Activated CD8-positive, alpha-beta memory T cell treated with anti-CD3 and anti-CD28 coated beads, Interleukin-2, amount 50 U/mL, for 1 hour (primary cell): ENCODE data around the gene MGAT5B.

Experiments used
- DNase-seq: peaks from one replicate; pipeline ENCODE4 v3.0.0-alpha.2; 2020; ENCODE audit errors: extremely low read depth

MGAT5B gene

DNA sequence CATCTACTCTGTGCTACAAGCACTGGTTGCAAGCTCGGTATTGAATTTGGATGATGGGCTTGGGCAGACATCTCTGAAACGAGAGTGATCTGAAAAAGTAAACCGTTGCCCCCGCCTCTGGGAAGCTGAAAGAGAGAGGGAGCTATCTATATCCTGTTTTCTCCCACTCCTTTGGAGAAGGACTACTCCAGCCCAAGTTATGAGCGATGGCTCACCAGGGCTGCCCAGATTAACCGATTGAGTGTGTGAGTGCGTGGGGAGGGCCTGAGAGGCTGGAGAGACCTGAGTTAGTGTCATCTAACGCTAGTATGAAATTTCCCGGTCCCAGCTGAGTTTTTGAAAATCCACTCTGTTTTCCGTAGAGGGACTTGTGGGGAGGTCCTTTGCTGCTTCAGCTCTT lies 11.5 kb downstream of the MGAT5B start:
- no peak for DNase-seq

DNA sequence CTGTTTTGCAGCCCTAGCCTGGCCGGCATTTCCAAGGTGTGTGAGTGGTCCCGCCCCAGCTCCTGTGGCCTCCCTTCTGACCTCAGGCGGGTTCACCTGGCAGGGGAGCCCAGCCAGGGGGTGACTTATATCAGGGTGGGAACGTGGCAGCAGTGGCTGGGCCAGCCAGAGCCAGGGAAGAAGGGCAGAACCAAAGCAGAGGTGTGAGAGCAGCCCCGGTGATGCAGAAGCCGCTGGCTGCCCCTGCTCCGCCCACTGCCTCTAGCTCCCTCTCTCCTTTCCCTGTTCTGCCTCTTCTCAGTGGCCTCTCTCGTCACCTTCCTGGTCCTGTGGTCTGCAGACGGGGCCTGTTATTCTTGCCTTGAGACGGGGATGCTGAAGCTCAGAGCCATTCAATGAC lies 12.1 kb downstream of the MGAT5B start:
- no peak for DNase-seq

DNA sequence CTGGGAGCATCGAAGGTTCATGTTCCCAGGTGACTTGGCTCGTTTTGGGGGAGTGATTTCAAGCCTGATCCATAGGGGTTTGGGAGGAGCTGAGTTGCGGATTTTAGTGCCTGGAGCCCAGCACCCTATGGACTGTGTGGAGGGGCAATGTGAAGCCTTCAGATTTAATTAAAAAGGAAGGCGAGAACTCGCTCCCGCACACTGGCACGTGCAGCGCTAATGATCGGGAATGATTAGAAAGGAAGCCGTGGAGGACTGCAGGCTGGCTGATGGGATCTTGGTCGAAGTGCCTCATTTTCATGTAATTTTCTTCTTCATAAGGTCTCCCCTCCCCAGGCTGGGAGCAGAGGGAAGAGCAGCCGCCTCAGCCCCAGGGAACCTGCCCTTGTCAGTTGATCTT lies 12.8 kb downstream of the MGAT5B start:
- no peak for DNase-seq

DNA sequence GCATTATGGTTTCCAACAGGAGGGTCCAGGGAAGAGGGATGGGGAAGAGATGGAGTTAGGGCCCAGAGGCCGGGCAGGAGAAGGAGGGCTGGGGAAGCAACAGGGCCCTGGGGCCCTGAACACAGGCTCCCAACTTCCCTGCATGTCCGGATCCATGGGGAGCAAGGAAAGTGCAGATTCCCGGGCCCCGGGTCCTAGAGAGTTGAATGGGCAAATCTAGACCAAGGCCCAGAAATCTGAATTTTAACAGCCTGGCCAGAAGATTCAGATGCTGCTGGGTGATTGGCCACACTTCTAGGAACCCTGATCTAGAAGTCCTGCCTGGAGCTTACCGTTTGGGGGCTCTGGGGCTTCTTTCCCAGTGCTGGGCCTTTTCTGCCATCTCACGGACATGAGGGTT lies 13.2 kb downstream of the MGAT5B start:
- DNase-seq = no peak

DNA sequence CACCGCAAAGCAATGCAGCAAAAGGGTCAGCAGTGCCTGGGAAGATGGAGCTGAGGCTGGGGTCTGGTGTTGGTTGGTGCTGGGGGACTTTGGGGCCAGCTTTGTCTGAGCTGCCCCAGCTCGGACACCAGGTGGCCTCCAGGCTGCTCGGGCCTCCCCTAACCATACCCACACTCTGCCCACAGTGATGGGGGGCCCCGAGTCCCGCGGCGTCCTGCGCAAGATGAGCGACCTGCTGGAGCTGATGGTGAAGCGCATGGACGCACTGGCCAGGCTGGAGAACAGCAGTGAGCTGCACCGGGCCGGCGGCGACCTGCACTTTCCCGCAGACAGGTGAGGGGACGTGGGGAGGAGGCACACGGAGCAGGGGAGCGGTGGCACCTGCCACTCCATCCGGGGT lies 13.8 kb downstream of the MGAT5B start:
- no peak for DNase-seq

DNA sequence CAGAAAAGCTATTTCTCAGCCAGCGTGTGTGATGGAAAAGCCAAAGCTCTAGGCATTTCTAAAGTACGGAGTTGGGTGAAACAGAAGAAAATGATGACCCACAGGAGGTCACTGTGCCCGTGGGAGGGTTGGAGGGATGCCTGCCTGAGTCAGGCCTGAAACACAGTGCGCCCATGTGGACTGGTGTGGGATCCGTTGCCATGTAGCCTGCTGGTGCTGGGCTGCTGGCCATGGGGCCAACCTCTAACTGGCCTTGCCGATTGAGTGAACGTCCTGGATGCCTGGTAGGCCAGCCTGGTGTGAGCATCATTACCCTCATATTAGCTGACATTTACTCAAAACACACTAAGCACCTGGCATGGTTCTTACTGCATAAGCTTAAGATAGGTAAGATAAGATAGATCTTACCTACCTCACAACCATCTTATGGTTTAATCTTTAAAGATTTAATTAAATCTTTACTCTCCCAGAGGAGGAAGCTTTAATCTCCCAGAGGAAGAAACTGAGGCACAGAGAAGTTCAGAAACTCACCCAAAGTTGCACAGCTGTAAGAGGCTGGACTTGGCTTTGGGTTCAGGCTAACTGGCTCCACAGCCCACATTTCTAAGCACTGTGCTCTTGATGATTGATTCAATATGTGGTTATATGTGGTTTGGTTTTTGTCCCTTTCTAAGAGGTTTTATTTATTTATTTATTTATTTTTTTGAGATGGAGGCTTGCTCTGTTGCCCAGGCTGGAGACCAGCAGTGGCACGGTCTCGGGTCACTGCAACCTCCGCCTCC lies 15.7 kb downstream of the MGAT5B start:
- DNase-seq = no peak

DNA sequence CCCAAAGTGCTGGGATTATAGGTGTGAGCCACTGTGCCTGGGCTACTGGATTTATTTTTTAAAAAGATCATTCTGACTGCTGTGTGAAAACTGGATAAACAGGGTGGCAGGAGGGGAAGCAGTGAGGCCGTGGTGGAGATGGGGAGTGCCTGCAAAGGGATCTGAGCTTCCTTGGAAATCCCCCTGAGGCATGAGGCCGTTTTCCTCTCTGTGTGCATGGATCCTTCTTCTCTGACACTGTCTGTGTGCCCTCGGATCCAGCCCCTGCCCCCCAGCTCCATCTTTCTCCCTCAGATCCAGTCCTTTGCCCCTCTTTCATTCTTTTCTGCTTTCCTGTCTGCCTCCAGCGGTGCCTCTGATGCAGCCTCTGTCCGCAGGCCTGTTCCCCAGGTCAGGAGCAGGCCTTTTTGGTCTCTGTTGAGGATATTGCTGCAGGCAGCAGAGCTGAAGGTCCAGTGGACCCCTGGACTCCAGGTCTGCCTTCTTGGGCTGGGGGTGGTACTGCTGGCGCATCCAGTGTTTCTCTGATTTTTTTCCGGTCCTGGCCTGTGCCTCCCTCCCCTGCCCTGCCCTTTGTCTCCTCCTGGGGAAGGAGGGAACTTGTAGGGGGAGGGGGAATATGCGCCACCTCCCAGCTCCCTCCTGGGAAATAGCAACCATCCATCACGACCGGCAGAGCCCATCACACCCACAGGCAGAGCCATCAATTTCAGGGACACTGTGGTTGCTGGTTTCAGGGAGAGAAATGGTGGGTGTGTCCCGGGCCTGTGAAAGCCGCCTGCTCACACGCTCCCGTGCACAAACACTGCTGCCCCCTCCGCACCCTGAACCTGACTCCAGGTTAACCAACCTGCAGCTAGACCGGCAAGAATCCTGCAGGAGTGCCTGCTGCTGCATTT lies 17.0 kb downstream of the MGAT5B start:
- no peak for DNase-seq

DNA sequence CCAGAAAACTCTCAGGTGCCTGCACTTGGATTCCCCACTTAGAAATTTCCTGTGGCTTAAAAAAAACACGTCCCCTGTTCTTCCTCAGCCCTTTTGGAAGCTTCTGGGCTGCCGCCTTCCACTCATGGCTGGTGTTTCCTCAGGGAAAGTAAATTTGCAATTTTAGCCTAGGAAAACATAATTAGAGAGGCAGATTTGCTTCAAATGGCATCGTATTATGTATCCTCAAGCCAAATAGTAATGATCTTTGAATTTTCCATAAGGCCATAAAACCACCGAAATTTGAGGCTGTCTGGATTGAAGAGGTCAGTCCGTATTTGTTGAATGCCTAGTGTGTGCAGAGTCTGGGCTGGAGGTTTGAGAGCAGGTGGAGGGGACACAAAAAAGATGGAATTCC lies 17.7 kb downstream of the MGAT5B start:
- no peak for DNase-seq

DNA sequence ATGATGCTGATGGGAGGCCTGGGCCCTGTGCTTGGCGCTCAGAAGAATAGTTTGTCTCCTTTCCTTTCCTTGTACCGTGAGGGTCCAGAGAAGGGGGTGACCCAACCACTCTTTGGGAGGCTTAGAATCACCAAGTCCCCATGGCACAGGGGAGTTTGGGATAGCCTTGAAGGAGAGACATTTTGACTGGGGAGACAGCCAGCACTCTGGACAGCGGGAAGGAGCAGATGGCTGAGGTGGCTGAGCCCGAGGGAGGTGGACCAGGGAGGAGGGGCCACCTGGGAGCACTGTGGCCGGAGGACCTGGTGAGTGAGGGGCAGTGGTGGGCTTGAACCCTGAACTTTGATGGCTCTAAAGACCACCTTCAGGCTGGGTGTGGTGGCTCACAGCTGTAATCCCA lies 18.2 kb downstream of the MGAT5B start:
- no peak for DNase-seq

DNA sequence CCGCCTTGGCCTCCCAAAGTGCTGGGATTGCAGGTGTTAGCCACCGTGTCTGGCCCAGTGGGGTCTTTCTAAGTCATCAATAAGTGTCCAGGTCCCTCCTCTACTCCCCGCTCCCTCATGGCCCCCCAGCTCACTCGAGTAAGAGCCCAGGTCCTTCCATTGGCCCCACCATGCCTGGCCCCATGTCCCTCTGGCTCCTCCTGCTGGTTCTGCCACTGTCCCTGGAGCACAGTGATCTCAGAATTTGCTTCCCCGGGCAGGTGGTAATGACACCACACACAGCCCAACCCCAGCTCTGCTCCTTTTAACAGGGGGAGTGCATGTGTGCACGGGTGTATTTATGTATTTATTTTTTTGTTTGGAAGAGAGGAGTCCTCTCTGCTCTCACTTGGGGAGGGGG lies 19.6 kb downstream of the MGAT5B start:
- DNase-seq = no peak

DNA sequence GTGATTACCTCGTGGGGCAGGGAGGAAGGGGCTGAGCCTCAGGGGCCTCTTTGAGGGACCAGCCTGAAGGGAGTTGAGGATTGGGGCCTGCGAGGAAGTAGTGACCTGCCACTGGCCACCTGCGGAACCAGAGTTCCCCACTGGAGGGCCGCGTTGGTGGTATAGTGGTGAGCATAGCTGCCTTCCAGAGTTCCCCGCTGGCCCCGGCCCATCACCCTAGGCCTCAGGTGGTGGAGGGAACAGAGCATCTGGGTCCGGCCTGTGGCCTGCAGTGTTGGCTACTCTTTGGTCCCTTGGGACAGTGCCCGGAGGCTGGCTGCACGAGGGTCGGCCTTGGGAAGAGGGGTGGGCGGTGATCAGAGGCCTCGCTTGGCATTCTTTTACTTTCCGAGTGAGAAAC lies 20.5 kb downstream of the MGAT5B start:
- DNase-seq = no peak

DNA sequence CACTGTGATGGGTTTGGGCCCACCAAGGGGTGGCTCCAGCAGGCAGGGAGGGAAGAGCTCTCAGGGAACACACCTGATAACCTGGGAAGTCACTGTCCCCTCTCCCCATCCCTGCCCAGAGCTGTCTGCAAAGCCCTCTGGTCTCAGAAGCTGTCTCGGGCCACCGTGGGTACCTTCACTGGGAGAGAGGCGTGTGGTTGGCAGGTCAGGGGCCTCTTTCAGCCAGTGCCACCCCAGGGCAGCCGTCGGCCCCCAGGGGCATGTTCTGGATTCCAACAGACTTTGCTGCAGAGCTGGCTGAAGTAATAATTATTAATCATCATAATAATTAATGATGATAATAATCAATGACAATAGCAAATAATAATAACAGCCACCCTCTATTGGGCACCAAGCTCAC lies 21.1 kb downstream of the MGAT5B start:
- DNase-seq = no peak

DNA sequence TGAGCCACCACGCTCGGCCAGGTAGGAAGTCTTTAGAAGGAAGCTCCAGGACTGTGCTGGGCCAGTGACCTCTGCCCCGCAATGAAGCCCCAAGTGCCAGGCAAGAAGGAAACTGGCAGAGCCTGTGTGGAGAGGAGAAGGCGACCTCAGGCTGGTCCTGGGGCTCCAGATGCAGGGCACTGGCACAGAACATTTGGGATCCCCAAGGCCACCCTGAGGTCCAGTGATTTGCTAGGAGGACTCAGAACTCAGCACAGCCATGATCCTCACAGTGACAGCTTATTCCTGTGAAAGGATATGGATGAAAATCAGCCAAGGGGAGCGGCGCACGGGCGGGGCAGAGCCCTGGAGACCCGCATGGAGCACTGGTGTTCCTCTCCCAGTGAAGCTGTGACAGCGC lies 24.1 kb downstream of the MGAT5B start:
- no peak for DNase-seq

DNA sequence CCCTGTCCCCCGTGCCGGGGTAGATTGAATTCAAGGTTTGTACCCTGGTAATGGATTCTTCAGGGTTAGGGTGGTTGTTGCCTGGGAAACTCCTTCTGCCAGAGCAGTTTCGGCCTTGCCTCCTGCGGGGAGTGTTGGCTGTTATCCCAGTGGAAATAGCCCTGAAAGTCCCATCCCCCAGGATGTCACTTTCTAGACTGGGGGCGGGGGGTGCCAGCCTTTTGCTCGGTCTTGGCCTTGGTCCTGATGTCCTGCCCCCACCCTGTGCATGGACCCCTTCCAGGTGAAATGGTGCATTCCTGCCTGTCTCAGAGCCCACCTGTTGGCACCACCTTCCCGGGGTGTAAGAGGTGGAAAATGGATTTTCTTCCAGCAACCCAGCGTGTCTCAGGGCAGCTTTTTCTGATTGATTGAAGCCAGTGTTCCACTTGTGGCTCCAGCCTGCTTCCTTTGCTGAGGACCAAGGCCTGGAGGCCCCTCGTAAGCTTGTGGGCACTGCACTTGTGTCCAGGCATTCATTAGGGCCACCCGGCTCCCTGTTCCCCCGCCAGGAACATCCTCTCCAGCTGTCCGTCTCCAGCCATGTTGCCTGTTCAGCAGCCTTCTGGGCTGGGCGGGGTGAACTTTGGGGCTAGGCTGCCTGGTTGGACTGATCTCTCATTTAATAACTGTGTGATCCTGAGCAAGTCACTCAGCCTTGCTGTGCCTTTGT lies 25.6 kb downstream of the MGAT5B start:
- DNase-seq = no peak

DNA sequence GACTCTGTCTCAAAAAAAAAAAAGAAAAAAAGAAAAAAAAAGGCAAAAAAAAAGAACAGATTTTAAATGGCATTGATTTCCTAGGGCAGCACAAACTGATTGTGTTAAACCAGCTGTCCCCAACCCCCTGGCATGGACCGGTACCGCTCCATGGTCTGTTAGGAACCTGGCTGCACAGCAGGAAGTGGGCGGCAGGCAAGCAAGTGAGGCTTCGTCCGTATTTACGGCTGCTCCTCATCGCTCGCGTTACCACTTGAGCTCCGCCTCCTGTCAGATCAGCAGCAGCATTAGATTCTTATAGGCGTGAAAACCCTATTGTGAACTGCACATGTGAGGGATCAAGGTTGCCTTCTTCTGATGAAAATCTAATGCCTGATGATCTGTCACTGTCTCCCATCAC lies 26.6 kb downstream of the MGAT5B start:
- no peak for DNase-seq

DNA sequence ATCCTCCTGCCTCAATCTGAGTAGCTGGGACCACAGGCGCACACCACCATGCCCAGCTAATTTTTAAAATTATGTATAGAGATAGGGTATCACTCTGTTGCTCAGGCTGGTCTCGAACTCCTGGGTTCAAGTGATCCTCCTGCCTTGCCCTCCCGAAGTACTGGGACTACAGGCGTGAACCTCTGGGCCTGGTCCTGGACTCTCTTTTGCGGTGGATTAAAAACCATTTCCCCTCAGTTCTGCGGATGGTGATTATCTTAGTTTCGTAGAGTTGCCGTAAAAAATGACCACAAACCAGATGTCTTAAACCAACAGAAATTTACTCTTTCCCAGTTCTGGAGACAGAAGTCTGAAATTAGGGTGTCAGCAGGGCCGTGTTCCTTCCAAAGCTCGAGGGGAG lies 28.8 kb downstream of the MGAT5B start:
- DNase-seq = no peak

DNA sequence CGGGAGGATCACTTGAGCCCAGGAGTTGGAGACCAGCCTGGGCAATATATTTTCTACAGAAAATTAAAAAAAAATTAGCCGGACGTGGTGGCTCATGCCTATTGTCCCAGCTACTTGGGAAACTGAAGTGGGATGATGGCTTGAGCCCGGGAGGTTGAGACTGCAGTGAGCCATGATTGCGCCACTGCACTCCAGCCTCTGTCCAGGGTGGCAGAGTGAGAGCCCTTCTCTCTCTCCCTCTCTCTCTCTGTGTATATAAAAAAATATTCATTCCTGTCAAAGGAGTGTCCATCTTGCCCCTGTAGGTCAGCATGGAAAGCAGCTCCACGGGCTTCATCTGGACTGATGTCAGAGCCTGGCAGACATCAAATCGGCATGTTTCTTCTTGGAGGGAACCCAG lies 31.2 kb downstream of the MGAT5B start:
- DNase-seq = no peak

DNA sequence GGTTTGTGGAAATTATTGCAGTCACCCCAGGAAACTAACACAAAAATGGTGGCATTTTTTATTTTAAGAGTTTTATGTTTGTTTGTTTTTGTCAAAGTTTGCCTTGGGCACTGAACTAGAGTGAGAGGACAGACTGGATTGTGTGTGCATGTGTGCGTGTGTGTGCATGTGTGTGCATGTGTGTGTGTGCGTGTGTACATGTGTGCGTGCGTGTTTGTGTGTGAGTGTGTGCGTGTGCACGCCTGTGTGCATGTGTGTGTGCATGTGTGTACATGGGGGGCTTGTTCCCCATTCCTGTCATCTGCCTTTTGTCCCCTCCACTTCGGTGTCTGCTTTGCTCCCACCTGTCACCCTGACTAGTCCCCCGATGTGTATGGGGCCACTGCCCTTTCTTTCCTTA lies 32.5 kb downstream of the MGAT5B start:
- DNase-seq = no peak

DNA sequence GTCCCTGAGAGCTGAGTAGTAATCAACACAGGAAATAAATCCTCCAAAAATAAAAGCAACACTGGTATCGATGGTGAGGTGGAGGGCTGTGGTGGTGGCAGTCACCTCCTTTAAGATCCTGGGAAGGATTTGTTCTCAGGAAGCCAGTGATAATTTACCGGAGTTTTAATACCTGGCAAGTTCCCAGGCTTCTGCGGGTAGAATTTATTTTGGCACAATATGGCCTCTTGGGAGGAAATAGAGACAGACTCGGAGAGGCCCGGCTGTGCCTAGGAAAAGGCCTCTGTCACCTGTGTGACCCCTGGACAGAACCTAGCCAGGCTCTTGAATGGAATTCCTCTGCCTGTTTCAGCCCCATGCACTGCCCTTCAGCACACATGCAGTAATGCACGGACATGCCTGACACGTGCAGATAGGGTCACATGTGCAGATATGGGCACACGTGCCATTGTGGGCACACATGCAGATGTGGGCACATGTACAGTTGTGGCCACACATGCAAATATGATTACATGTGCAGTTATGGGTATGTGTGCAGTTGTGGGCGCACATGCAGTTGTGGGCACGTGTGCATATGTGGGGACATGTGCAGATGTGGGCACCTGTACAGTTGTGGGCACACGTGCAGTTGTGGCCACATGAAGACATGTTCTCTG lies 33.5 kb downstream of the MGAT5B start:
- DNase-seq = no peak

DNA sequence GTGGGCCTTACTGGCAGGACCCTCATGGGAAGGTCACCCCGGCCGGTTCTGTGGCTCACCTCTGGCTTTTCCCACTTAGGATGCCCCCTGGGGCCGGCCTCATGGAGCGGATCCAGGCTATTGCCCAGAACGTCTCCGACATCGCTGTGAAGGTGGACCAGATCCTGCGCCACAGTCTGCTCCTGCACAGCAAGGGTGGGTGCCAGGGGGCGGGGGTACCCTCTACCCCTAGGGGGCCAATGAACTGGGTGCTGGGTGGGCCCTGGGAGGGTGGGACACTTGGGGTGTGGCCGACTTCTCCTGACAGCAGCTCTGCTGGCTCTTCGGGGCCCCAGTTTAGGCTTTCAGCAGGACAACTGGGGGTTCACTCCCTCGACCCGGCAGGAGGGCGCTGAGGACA lies 34.3 kb downstream of the MGAT5B start:
- DNase-seq = no peak

DNA sequence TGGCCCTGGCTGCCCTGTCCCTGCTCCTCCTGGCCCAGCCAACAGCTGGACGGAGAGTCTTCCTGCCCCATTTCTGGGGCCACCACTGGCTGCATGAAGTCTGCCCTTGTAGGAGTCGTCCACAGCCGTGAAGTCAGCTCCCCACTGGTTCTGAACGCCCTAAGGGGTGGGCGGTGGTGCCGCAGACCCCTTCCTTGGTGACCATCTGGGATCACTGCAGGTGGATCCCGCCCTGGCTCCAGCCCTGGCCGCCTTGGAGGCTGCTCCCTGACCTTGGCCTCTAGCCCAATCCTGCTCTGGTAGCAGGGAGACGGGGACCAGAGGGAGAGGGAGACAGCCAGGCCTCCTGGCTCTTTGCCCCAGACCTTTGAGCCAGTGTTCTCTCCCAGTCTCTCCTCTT lies 35.4 kb downstream of the MGAT5B start:
- DNase-seq = no peak

DNA sequence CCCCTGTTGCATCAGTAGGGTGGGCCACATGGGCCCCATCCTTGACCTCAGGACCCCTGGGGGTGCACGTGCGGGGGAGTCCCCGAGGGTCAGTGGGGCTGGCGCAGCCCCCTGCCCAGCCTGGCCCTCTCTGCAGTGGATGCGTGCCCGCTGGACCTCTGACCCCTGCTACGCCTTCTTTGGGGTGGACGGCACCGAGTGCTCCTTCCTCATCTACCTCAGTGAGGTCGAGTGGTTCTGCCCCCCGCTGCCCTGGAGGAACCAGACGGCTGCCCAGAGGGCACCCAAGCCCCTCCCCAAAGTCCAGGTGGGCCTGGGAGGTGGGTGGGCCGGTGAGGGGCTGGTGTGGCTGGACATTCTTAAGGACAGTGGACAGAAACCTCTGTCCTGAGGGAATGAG lies 35.9 kb downstream of the MGAT5B start:
- no peak for DNase-seq
